ENCODE measurements around the gene GPNMB.

Gene GPNMB

DNA sequence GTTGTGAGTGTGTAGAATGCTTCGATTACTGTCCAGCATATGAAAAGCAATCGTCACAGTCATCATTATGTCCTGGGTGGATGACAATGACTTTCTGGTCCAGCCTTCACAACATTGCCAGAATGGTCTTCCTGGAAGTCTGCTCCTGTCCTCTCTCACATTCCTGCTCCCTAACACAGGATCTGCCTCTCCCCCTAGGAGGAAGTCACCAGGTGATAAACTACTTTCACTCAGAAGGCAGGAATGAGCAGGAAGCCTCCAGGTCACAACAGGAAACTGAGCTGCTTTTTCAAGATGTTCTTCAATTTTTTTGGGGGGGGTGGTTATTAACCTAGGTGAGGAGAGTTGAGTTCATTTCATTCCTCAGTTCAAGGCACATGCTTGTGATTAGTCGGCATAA is 13.6 kb upstream of the GPNMB start:
- H2BK120ac ChIP-seq (ENCODE audit: low read depth, low read length), result no peak overlapping the region
- no peak overlapping the region for H3K4ac ChIP-seq (ENCODE audit: low read length)
- no peak overlapping the region for H3K4me3 ChIP-seq (ENCODE audit: low read length in 2 of 2)
- no peak overlapping the region for H2BK5ac ChIP-seq (ENCODE audit: low read length)
- H3K4me1 ChIP-seq (ENCODE audit: control insufficient read depth in 2 of 2, insufficient read depth in 1 of 2, low read depth in 1 of 2, low read length in 2 of 2), result peaks cover 0 to 2% of the 10 kb centered on the region in 2 donors
- H3K79me1 ChIP-seq (ENCODE audit: low read depth, low read length), result no peaks in the 10 kb centered on the region
- H3K27ac ChIP-seq (replicated peaks; ENCODE audit: low read length), result no peak overlapping the region
- H2AK5ac ChIP-seq (ENCODE audit: low read depth, low read length), result no peak overlapping the region
- no peak overlapping the region for H2AFZ ChIP-seq (ENCODE audit: low read length)
- peaks cover 0 to 16% (median 0%) of the 10 kb centered on the region in 3 experiments for H3K27me3 ChIP-seq (ENCODE audit: control insufficient read depth in 3 of 3, insufficient read depth in 3 of 3, low read depth in 1 of 3, low read length in 3 of 3)
- no peak overlapping the region for H3K18ac ChIP-seq (ENCODE audit: low read length)
- H4K91ac ChIP-seq (ENCODE audit: low read depth, low read length, poor library complexity), result no peak overlapping the region
- no CpG with 5 or more reads among the region's 3 CpGs for WGBS, 2 donors (ENCODE audit: extremely low coverage in 2 of 2, insufficient read length in 2 of 2, insufficient replicate concordance in 1 of 2)
- no peak overlapping the region for H3K4me2 ChIP-seq (ENCODE audit: insufficient read depth, low read length, poor library complexity, severe bottlenecking)
- H3K9me3 ChIP-seq (replicated peaks in 1 of 2; ENCODE audit: control insufficient read depth in 2 of 2, insufficient read depth in 1 of 2, low read depth in 1 of 2, low read length in 2 of 2), result peaks cover 3% of the 10 kb centered on the region in 2 donors
- H4K8ac ChIP-seq (ENCODE audit: low read depth, low read length), result no peak overlapping the region
- no peak overlapping the region for H3K9ac ChIP-seq (ENCODE audit: low read depth, low read length, poor library complexity)
- no peak overlapping the region for H3K23ac ChIP-seq (ENCODE audit: low read depth, low read length, poor library complexity)
- H3K14ac ChIP-seq (ENCODE audit: low read length), result no peak overlapping the region
- no peaks in the 10 kb centered on the region for H3K36me3 ChIP-seq (replicated peaks in 1 of 2; ENCODE audit: control insufficient read depth in 2 of 2, insufficient read depth in 2 of 2, low read length in 2 of 2)
- DNase-seq (ENCODE audit: low spot score), result no peak
- H2BK12ac ChIP-seq (ENCODE audit: low read length), result no peak overlapping the region
- H2BK15ac ChIP-seq (ENCODE audit: low read length), result no peak overlapping the region

GRCh38 chr7:23234569-23235296 is 11.8 kb upstream of the GPNMB start:
- Histone ChIP-seq H4K8ac (ENCODE audit: low read depth, low read length) (no peak overlapping the region), H3K27me3 (ENCODE audit: control insufficient read depth in 3 of 3, insufficient read depth in 3 of 3, low read depth in 1 of 3, low read length in 3 of 3) (peaks cover 0 to 21% (median 0%) of the 10 kb centered on the region in 3 experiments), H2BK5ac (ENCODE audit: low read length) (no peak overlapping the region), H3K79me1 (ENCODE audit: low read depth, low read length) (no peaks in the 10 kb centered on the region), H3K4me3 (ENCODE audit: low read length in 2 of 2) (no peak overlapping the region), H3K23ac (ENCODE audit: low read depth, low read length, poor library complexity) (no peak overlapping the region), H4K91ac (ENCODE audit: low read depth, low read length, poor library complexity) (no peak overlapping the region), H2BK120ac (ENCODE audit: low read depth, low read length) (no peak overlapping the region), H3K18ac (ENCODE audit: low read length) (no peak overlapping the region), H2AK5ac (ENCODE audit: low read depth, low read length) (no peak overlapping the region), H3K9ac (ENCODE audit: low read depth, low read length, poor library complexity) (no peak overlapping the region), H3K4ac (ENCODE audit: low read length) (no peak overlapping the region), H3K4me1 (ENCODE audit: control insufficient read depth in 2 of 2, insufficient read depth in 1 of 2, low read depth in 1 of 2, low read length in 2 of 2) (peaks cover 0 to 2% of the 10 kb centered on the region in 2 donors), H3K4me2 (ENCODE audit: insufficient read depth, low read length, poor library complexity, severe bottlenecking) (no peak overlapping the region), H3K9me3 (replicated peaks in 1 of 2; ENCODE audit: control insufficient read depth in 2 of 2, insufficient read depth in 1 of 2, low read depth in 1 of 2, low read length in 2 of 2) (no peaks in the 10 kb centered on the region), H2AFZ (ENCODE audit: low read length) (no peak overlapping the region), H3K36me3 (replicated peaks in 1 of 2; ENCODE audit: control insufficient read depth in 2 of 2, insufficient read depth in 2 of 2, low read length in 2 of 2) (no peaks in the 10 kb centered on the region), H2BK15ac (ENCODE audit: low read length) (no peak overlapping the region), H3K27ac (replicated peaks; ENCODE audit: low read length) (no peak overlapping the region), H3K14ac (ENCODE audit: low read length) (no peak overlapping the region), H2BK12ac (ENCODE audit: low read length) (no peak overlapping the region)
- no CpG with 5 or more reads among the region's 9 CpGs for WGBS, 2 donors (ENCODE audit: extremely low coverage in 2 of 2, insufficient read length in 2 of 2, insufficient replicate concordance in 1 of 2)
- DNase-seq (ENCODE audit: low spot score), result no peak

DNA sequence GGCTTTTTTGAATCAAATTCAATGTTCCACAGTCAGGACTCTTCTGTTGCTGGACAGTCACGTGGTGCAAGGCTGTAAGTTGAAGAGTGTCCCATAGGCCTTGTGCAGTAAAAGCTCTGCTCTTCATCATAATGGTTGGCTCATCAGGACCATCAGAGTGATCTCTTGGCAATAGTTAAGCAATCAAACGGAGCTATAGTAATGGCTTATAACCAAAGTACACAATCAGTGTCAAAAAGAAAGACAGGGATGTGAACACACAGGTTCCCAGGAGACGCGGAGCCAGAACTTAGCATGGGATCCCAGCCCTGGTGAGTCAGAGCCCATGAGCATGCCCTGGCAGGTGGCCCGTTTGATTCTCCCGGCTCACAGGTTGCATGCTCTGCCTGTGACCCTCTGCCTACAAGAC is 10.8 kb upstream of the GPNMB start:
- no peaks in the 10 kb centered on the region for H3K9me3 ChIP-seq (replicated peaks in 1 of 2; ENCODE audit: control insufficient read depth in 2 of 2, insufficient read depth in 1 of 2, low read depth in 1 of 2, low read length in 2 of 2)
- H3K27ac ChIP-seq (replicated peaks; ENCODE audit: low read length), result no peak overlapping the region
- no peak overlapping the region for H3K14ac ChIP-seq (ENCODE audit: low read length)
- no peak overlapping the region for H2BK12ac ChIP-seq (ENCODE audit: low read length)
- no peaks in the 10 kb centered on the region for H3K79me1 ChIP-seq (ENCODE audit: low read depth, low read length)
- H3K4me1 ChIP-seq (ENCODE audit: control insufficient read depth in 2 of 2, insufficient read depth in 1 of 2, low read depth in 1 of 2, low read length in 2 of 2), result no peaks in the 10 kb centered on the region
- H2BK15ac ChIP-seq (ENCODE audit: low read length), result no peak overlapping the region
- no peaks in the 10 kb centered on the region for H3K36me3 ChIP-seq (replicated peaks in 1 of 2; ENCODE audit: control insufficient read depth in 2 of 2, insufficient read depth in 2 of 2, low read length in 2 of 2)
- no peak overlapping the region for H3K4me2 ChIP-seq (ENCODE audit: insufficient read depth, low read length, poor library complexity, severe bottlenecking)
- no peak overlapping the region for H3K9ac ChIP-seq (ENCODE audit: low read depth, low read length, poor library complexity)
- no peak overlapping the region for H2AK5ac ChIP-seq (ENCODE audit: low read depth, low read length)
- H4K8ac ChIP-seq (ENCODE audit: low read depth, low read length), result no peak overlapping the region
- peaks cover 0 to 30% (median 0%) of the 10 kb centered on the region in 3 experiments for H3K27me3 ChIP-seq (ENCODE audit: control insufficient read depth in 3 of 3, insufficient read depth in 3 of 3, low read depth in 1 of 3, low read length in 3 of 3)
- H4K91ac ChIP-seq (ENCODE audit: low read depth, low read length, poor library complexity), result no peak overlapping the region
- no peak overlapping the region for H3K4ac ChIP-seq (ENCODE audit: low read length)
- H3K23ac ChIP-seq (ENCODE audit: low read depth, low read length, poor library complexity), result no peak overlapping the region
- H2BK120ac ChIP-seq (ENCODE audit: low read depth, low read length), result no peak overlapping the region
- H2BK5ac ChIP-seq (ENCODE audit: low read length), result no peak overlapping the region
- no peak overlapping the region for H3K4me3 ChIP-seq (ENCODE audit: low read length in 2 of 2)
- no peak overlapping the region for H3K18ac ChIP-seq (ENCODE audit: low read length)
- no peak overlapping the region for H2AFZ ChIP-seq (ENCODE audit: low read length)
- no CpG with 5 or more reads among the region's 6 CpGs for WGBS, 2 donors (ENCODE audit: extremely low coverage in 2 of 2, insufficient read length in 2 of 2, insufficient replicate concordance in 1 of 2)
- no peak for DNase-seq (ENCODE audit: low spot score)

GRCh38 chr7:23237000-23237399 is 9.6 kb upstream of the GPNMB start:
- no peak overlapping the region for H2AK5ac ChIP-seq (ENCODE audit: low read depth, low read length)
- no peaks in the 10 kb centered on the region for H3K9me3 ChIP-seq (replicated peaks in 1 of 2; ENCODE audit: control insufficient read depth in 2 of 2, insufficient read depth in 1 of 2, low read depth in 1 of 2, low read length in 2 of 2)
- H3K27me3 ChIP-seq (ENCODE audit: control insufficient read depth in 3 of 3, insufficient read depth in 3 of 3, low read depth in 1 of 3, low read length in 3 of 3), result peaks cover 0 to 32% (median 0%) of the 10 kb centered on the region in 3 experiments
- H2AFZ ChIP-seq (ENCODE audit: low read length), result no peak overlapping the region
- H2BK120ac ChIP-seq (ENCODE audit: low read depth, low read length), result no peak overlapping the region
- H3K36me3 ChIP-seq (replicated peaks in 1 of 2; ENCODE audit: control insufficient read depth in 2 of 2, insufficient read depth in 2 of 2, low read length in 2 of 2), result no peaks in the 10 kb centered on the region
- no peak overlapping the region for H2BK5ac ChIP-seq (ENCODE audit: low read length)
- H3K4ac ChIP-seq (ENCODE audit: low read length), result no peak overlapping the region
- no peak overlapping the region for H3K18ac ChIP-seq (ENCODE audit: low read length)
- no peak overlapping the region for H3K4me2 ChIP-seq (ENCODE audit: insufficient read depth, low read length, poor library complexity, severe bottlenecking)
- DNase-seq (ENCODE audit: low spot score), result no peak
- H4K91ac ChIP-seq (ENCODE audit: low read depth, low read length, poor library complexity), result no peak overlapping the region
- H2BK12ac ChIP-seq (ENCODE audit: low read length), result no peak overlapping the region
- H2BK15ac ChIP-seq (ENCODE audit: low read length), result no peak overlapping the region
- H3K27ac ChIP-seq (replicated peaks; ENCODE audit: low read length), result no peak overlapping the region
- no peaks in the 10 kb centered on the region for H3K79me1 ChIP-seq (ENCODE audit: low read depth, low read length)
- no peaks in the 10 kb centered on the region for H3K4me1 ChIP-seq (ENCODE audit: control insufficient read depth in 2 of 2, insufficient read depth in 1 of 2, low read depth in 1 of 2, low read length in 2 of 2)
- no peak overlapping the region for H3K14ac ChIP-seq (ENCODE audit: low read length)
- WGBS, 2 donors (ENCODE audit: extremely low coverage in 2 of 2, insufficient read length in 2 of 2, insufficient replicate concordance in 1 of 2), result no CpG with 5 or more reads among the region's 3 CpGs
- no peak overlapping the region for H3K4me3 ChIP-seq (ENCODE audit: low read length in 2 of 2)
- no peak overlapping the region for H3K9ac ChIP-seq (ENCODE audit: low read depth, low read length, poor library complexity)
- no peak overlapping the region for H4K8ac ChIP-seq (ENCODE audit: low read depth, low read length)
- no peak overlapping the region for H3K23ac ChIP-seq (ENCODE audit: low read depth, low read length, poor library complexity)
